Fibroblast of pulmonary artery (primary cell): Measurements from ENCODE around the gene SLU7.
A peak's percentile ranks its signal among the peaks of the same experiment; 100 is the strongest.
"Not testable (repeated sequence)": the region's sequence is repeated elsewhere in the genome, so short reads cannot be mapped to it uniquely, and the experiment has no call there.

Source experiments
- DNase-seq: peaks from one replicate; pipeline ENCODE4 v3.0.0-alpha.2; 2010; ENCODE audit warnings: low read depth
- H3K4me3 ChIP-seq: replicated peaks from 2 replicates; pipeline ENCODE4 v1.5.1; 2011; ENCODE audit warnings: low read depth, mild to moderate bottlenecking, control low read depth, low read length, moderate library complexity
- CTCF ChIP-seq: IDR thresholded peaks from 2 replicates; pipeline ENCODE4 v1.5.1; 2011; ENCODE audit warnings: mild to moderate bottlenecking, control low read depth, low read length, inconsistent platforms; ENCODE audit errors: missing control alignments

The SLU7 gene

DNA sequence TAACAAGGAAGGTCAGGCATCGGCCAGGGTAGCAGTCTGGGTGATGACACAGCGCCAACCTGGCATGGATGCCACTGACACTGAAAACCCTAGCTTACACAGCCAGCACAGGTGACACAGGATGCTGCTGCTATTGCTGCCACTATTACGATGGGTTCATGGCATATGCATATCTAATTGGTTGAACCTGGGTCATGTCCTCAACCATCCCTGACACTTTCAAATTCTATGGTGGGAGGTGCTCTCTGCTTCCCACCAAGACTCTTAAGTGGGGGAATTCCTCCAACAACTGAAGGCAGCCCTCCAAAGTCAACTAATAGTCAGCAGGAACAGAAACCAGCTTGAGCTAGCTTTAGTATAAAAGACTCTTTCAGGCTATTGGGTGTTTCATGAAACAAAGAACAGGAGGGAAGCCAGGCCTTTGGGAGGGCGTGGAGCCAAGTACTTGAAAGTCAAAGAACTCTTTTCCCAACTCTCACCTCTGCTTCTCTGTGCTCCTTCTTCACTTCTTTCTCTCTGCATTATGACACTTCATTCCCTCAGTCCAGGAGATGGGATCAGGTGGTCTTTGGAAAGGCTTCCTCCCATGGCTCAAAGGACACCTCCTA is 24.0 kb upstream of the SLU7 start:
- DNase-seq, result peak; percentile 26
- no peak overlapping the region for H3K4me3 ChIP-seq
- TF ChIP-seq CTCF, result no peak

GRCh38 chr5:160441311-160441781 is 22.5 kb upstream of the SLU7 start:
- H3K4me3 ChIP-seq, result no peak overlapping the region
- DNase-seq, result no peak
- no peak for TF ChIP-seq CTCF

DNA sequence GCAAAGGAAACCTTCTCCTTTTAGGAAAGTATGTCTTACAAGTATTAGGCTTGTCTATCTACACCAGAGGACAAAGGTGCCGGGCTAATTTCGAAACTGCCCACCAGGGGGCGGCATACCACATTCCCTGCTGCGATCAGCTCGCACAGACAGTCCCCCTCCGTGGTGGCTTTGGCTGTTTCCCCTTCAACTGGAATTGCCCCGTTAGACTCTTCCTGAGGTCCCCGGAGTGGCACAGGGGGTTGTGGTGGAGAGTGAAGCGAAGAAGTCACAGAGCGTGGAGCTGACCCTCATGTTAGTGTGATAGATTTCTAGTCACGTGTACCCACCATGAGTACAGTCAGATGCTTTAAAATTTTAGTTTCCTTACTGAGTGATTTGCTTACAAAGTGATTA is 20.3 kb upstream of the SLU7 start:
- peak overlapping the region; percentile 51 for H3K4me3 ChIP-seq
- DNase-seq, result peak; percentile 82
- TF ChIP-seq CTCF, result peak; percentile 91

DNA sequence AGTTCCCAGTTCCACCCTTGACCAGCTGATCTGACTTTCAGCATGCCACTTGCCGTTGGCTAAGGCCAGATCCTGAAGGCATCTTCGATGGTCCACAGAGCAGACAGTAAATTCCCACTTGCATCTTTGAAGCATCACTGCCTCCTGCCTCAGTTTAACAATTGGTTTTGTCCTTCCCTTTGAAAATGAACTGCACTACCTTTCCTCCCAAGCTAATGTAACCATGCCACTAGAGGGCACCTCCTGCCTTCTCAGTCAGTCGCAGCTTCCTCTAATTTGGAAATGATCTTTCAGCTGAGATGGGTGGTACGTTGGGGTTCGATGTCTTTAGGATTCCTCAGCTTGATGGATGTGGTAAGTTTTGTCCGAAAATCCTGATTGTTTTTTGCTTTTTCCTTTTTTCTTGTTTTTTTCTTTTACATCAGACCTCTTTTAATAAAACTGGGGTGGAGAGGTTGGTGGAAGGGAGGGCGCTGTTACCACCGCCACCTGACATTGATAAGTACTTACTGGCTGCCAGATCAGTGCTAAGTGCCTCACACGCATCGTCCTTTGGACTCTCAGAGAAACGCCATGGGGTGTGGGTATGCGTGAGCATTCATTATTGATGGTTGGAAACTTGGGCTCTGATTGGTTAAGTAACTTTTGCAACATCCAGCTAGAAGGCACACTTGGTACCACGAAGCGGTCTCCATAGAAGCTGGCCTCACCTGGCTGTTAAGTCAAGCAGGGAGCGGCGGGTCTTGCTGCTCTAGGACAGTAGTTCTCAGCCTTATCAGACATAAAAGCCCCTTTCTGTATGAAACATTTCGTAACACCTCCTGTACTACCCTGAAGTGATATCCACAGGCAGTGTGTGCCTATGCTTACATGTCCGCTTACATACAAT is 19.7 kb upstream of the SLU7 start:
- peak; percentile 80 for DNase-seq

DNA sequence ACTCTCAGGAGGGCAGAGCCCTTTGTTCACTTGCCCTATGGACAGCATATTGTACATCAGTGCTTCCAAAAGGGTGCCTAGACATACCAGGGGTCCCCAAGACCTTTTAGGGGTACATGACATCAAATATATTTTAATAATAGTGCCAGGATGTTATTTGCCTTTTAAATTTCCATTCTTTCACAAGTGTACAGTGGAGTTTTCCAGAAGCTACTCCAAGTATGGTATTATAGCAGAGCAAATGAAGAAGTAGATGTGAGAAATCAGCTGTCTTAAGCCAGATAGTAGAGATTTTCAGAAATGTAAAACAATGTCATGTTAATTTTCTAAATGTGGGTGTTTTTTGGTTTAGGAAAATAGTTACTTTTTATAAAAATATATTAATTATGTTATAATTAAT is 18.4 kb upstream of the SLU7 start:
- no peak for DNase-seq
- H3K4me3 ChIP-seq, result no peak overlapping the region
- TF ChIP-seq CTCF, result no peak

More for the DNA sequence above, 19.7 kb upstream of the SLU7 start:
- peak overlapping the region; percentile 51 for H3K4me3 ChIP-seq
- peak; percentile 98 for TF ChIP-seq CTCF

DNA sequence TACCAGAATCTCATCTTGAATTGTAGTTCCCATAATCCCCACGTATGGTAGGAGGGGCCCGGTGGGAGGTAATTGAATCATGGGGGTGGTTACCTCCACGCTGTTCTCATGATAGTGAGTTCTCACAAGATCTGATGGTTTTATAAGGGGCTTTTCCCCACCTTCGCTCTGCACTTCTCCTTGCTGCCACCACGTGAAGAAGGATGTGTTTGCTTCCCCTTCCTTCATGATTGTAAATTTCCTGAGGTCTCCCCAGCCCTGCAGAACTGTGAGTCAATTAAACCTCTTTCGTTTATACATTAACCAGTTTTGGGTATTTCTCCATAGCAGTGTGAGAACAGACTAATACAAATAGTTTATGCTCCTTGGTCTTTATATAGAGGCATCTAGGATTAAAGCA is 17.8 kb upstream of the SLU7 start:
- DNase-seq, H3K4me3 ChIP-seq: not testable (repeated sequence)

- DNase-seq, result no peak
- no peak for TF ChIP-seq CTCF
- H3K4me3 ChIP-seq, result no peak overlapping the region
Observed at GRCh38 chr5:160436017-160436416, 17.1 kb upstream of the SLU7 start.
